PFSK-1 (cell line): ENCODE data around the gene BSND.

Experiments
- FOXP2 ChIP-seq: optimal IDR thresholded peaks from 2 replicates; pipeline ENCODE3; 2011; ENCODE audit warnings: borderline replicate concordance, control low read depth, inconsistent platforms; ENCODE audit not compliant: insufficient read depth; ENCODE audit errors: extremely low read length, extremely low read depth
- POLR2AphosphoS5 ChIP-seq: IDR thresholded peaks from 2 replicates; pipeline ENCODE4 v1.6.1; 2012; ENCODE audit warnings: low read depth, mild to moderate bottlenecking, control low read depth, low read length, moderate library complexity
- SIN3A ChIP-seq: IDR thresholded peaks from 2 replicates; pipeline ENCODE4 v1.6.1; 2012; ENCODE audit warnings: mild to moderate bottlenecking, low read length, moderate library complexity, borderline replicate concordance; ENCODE audit not compliant: insufficient read depth
- TAF1 ChIP-seq: IDR thresholded peaks from 2 replicates; pipeline ENCODE4 v1.6.1; 2012; ENCODE audit warnings: low read length, control low read depth, borderline replicate concordance; ENCODE audit not compliant: insufficient read depth
- TF ChIP-seq, protein P1 (sequence below), 2 experiments: IDR thresholded peaks; 2 replicates each; pipeline versions ENCODE4 v1.6.1 to v1.8.0; 2011 to 2012; ENCODE audit warnings: low read depth in 2 of 2, low read length in 2 of 2, control low read depth in 1 of 2, inconsistent platforms in 1 of 2, mild to moderate bottlenecking in 1 of 2, moderate library complexity in 1 of 2; ENCODE audit not compliant: insufficient read depth in 1 of 2

Gene BSND

GRCh38 chr1:54981466-54981865, 17.3 kb upstream of the BSND start:
- TF ChIP-seq FOXP2 (no peak), TAF1 (no peak), POLR2AphosphoS5 (no peak), SIN3A (no peak)
- TF ChIP-seq, protein P1, sequence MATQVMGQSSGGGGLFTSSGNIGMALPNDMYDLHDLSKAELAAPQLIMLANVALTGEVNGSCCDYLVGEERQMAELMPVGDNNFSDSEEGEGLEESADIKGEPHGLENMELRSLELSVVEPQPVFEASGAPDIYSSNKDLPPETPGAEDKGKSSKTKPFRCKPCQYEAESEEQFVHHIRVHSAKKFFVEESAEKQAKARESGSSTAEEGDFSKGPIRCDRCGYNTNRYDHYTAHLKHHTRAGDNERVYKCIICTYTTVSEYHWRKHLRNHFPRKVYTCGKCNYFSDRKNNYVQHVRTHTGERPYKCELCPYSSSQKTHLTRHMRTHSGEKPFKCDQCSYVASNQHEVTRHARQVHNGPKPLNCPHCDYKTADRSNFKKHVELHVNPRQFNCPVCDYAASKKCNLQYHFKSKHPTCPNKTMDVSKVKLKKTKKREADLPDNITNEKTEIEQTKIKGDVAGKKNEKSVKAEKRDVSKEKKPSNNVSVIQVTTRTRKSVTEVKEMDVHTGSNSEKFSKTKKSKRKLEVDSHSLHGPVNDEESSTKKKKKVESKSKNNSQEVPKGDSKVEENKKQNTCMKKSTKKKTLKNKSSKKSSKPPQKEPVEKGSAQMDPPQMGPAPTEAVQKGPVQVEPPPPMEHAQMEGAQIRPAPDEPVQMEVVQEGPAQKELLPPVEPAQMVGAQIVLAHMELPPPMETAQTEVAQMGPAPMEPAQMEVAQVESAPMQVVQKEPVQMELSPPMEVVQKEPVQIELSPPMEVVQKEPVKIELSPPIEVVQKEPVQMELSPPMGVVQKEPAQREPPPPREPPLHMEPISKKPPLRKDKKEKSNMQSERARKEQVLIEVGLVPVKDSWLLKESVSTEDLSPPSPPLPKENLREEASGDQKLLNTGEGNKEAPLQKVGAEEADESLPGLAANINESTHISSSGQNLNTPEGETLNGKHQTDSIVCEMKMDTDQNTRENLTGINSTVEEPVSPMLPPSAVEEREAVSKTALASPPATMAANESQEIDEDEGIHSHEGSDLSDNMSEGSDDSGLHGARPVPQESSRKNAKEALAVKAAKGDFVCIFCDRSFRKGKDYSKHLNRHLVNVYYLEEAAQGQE (IDR thresholded peaks at IDR 0.05; ENCODE audit: insufficient read depth in 1 of 2, low read depth in 2 of 2, low read length in 2 of 2) = no peak

GRCh38 chr1:54982739-54983138, 16.0 kb upstream of the BSND start:
- TF ChIP-seq, protein P1 (IDR thresholded peaks at IDR 0.05; ENCODE audit: insufficient read depth in 1 of 2, low read depth in 2 of 2, low read length in 2 of 2) = no peak
- TF ChIP-seq SIN3A (no peak), POLR2AphosphoS5 (no peak), FOXP2 (no peak), TAF1 (no peak)

- TF ChIP-seq SIN3A (no peak), TAF1 (no peak), POLR2AphosphoS5 (no peak), FOXP2 (no peak)
- TF ChIP-seq, protein P1 (IDR thresholded peaks at IDR 0.05; ENCODE audit: insufficient read depth in 1 of 2, low read depth in 2 of 2, low read length in 2 of 2) = no peak
Measured at GRCh38 chr1:54984131-54984842, 14.4 kb upstream of the BSND start.

- TF ChIP-seq, protein P1 (IDR thresholded peaks at IDR 0.05; ENCODE audit: insufficient read depth in 1 of 2, low read depth in 2 of 2, low read length in 2 of 2) = no peak
- TF ChIP-seq TAF1 (no peak), FOXP2 (no peak), POLR2AphosphoS5 (no peak), SIN3A (no peak)
Measured at GRCh38 chr1:54985556-54985955, 13.2 kb upstream of the BSND start.
